Activated CD8-positive, alpha-beta T cell treated with anti-CD3 and anti-CD28 coated beads for 36 hours (primary cell): ENCODE data around the gene SH3GL3. TPM values are rescaled to one million over a fixed set of nuclear protein-coding genes. Genes with fewer than 3 reads are reported as not detected.

Source experiments
- ATAC-seq: fragments of 200-7000 bp; cut with Tn5 transposase; one replicate; pipeline ENCODE4 v1.10.0; 2021; ENCODE audit warnings: mild to moderate bottlenecking, moderate library complexity
- CTCF ChIA-PET: fragments of 350-600 bp; sonication (Branson Sonifier 250); formaldehyde crosslinking; loops from one replicate; lab custom pipeline; 2021; ENCODE audit warnings: antibody characterized with exemption; lab: Charles Lee
- POLR2A ChIA-PET: fragments of 350-600 bp; sonication (Branson Sonifier 250); formaldehyde crosslinking; loops from one replicate; lab custom pipeline; 2021; ENCODE audit warnings: antibody characterized with exemption; lab: Charles Lee
- DNase-seq: peaks from one replicate; pipeline ENCODE4 v3.0.0-alpha.2; 2020
- H3K27ac Mint-ChIP-seq: one replicate; pipeline ENCODE4 v1.8.0; 2021; ENCODE audit warnings: mild to moderate bottlenecking, mixed read lengths
- H3K27me3 Mint-ChIP-seq: one replicate; pipeline ENCODE4 v1.8.0; 2021; ENCODE audit warnings: mixed read lengths
- H3K36me3 Mint-ChIP-seq: one replicate; pipeline ENCODE4 v1.8.0; 2021; ENCODE audit warnings: low read depth, mixed read lengths
- H3K4me1 Mint-ChIP-seq: one replicate; pipeline ENCODE4 v1.8.0; 2021; ENCODE audit warnings: low read depth, mixed read lengths
- H3K4me3 Mint-ChIP-seq: one replicate; pipeline ENCODE4 v1.8.0; 2021; ENCODE audit warnings: mild to moderate bottlenecking, moderate library complexity, mixed read lengths
- H3K9me3 Mint-ChIP-seq: one replicate; pipeline ENCODE4 v1.8.0; 2021; ENCODE audit warnings: mixed read lengths
- CTCF ChIP-seq: fragments of 200-600 bp; IDR thresholded peaks from one replicate; pipeline ENCODE4 v1.8.0; 2022; ENCODE audit warnings: antibody characterized with exemption, mild to moderate bottlenecking
- intact Hi-C: fragments of 100-400 bp; cut with micrococcal nuclease; formaldehyde crosslinking; loops from one replicate; pipeline ENCODE4 v1.10.0; 2022
- total RNA-seq, 2 experiments: library from RNA; stranded (reverse); gene quantifications; one replicate each; pipeline ENCODE4 v1.2.3, GENCODE V29; 2021

Gene SH3GL3
- total RNA-seq, 2 experiments from 2014 or later, result not detected

DNA sequence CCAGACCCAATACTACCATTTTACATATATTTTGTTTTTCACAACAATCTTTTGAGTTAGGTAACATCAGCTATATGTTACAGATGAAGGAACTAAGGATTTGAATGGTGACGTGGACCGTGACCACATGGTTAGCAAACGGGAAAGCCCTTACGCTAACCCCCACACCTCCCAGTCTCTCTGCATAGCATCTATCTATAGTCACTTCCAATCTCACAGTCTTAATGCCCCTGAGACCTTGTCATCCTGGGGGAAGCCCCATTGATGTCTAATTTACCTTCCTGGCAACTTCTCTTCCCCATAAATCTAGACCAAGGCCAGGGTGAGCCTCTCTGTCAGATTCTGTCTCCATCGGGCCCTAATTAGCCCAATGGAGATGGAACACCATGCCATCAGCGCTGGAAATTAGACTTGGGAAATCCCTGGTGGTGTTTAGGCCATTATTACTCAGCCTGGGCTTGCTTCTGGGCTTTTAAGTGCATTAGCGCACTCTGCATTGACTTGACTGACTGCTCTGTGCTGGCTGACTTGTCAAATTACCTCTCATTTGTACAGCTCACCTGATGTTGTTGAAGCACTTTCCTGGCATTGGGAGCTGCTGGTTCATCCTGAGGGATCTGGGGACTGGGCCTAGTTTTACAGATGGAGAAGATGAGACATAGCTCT is 34.0 kb upstream of the SH3GL3 start:
- Mint-ChIP-seq H3K4me3 (no peak overlapping the region), H3K9me3 (no peaks in the 10 kb centered on the region), H3K27me3 (no peaks in the 10 kb centered on the region), H3K27ac (no peak overlapping the region), H3K36me3 (no peaks in the 10 kb centered on the region), H3K4me1 (no peaks in the 10 kb centered on the region)
- no peak for ATAC-seq
- ChIA-PET POLR2A (no interaction called here), CTCF (no interaction called here)
- no peak for DNase-seq
- no peak for TF ChIP-seq CTCF
- intact Hi-C loops, result no loop called here

- H3K9me3 Mint-ChIP-seq, result peaks cover 2% of the 10 kb centered on the region
- H3K27me3 Mint-ChIP-seq, result peaks cover 12% of the 10 kb centered on the region
- ChIA-PET POLR2A (no interaction called here), CTCF (no interaction called here)
- ATAC-seq (no peak), DNase-seq (no peak)
- TF ChIP-seq CTCF, result no peak
- no peak overlapping the region for H3K4me3 Mint-ChIP-seq
- no peak overlapping the region for H3K27ac Mint-ChIP-seq
- no peaks in the 10 kb centered on the region for H3K4me1 Mint-ChIP-seq
- peaks cover 2% of the 10 kb centered on the region for H3K36me3 Mint-ChIP-seq
- intact Hi-C loops, result no loop called here
These were observed 25.1 kb upstream of the SH3GL3 start for GRCh38 chr15:83422081-83422480.

DNA sequence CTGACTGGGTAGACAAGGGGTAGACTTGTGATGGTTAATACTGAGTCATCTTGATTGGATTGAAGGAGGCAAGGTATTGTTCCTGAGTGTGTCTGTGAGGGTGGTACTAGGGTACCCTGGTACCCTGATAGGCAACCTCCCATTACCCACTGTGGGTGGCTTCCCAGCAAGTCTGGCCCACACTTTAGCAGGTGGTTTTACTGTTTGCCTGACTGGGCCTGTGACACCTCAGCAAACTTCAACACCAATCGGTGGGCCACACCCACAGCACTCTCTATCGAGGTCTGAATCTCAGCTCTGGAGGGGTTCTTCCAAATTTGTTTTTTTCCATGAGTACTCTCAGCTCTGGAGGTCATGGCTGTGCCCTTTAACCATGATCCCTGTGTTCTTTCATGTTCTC is 24.6 kb upstream of the SH3GL3 start:
- intact Hi-C loops, result no loop called here
- Mint-ChIP-seq H3K27ac (no peak overlapping the region), H3K4me1 (no peaks in the 10 kb centered on the region), H3K9me3 (peaks cover 2% of the 10 kb centered on the region), H3K4me3 (no peak overlapping the region), H3K36me3 (peaks cover 2% of the 10 kb centered on the region), H3K27me3 (peaks cover 12% of the 10 kb centered on the region)
- no peak for DNase-seq
- no peak for ATAC-seq
- CTCF ChIA-PET, result no interaction called here
- no peak for TF ChIP-seq CTCF
- POLR2A ChIA-PET, result no interaction called here

- no peak for TF ChIP-seq CTCF
- Mint-ChIP-seq H3K4me3 (no peak overlapping the region), H3K36me3 (peaks cover 2% of the 10 kb centered on the region), H3K27me3 (peaks cover 13% of the 10 kb centered on the region), H3K9me3 (peaks cover 2% of the 10 kb centered on the region), H3K4me1 (no peaks in the 10 kb centered on the region), H3K27ac (no peak overlapping the region)
- ChIA-PET CTCF (no interaction called here), POLR2A (interaction anchor here (0.9 kb wide), 1 partner anchor 12 kb away, joined by 3 read pairs; no protein-coding TSS in a partner anchor)
- intact Hi-C loops, result no loop called here
- ATAC-seq, result no peak
- DNase-seq, result no peak
These were observed 23.0 kb upstream of the SH3GL3 start for GRCh38 chr15:83424101-83424500.

- ATAC-seq, result no peak
- Mint-ChIP-seq H3K36me3 (peaks cover 2% of the 10 kb centered on the region), H3K27ac (no peak overlapping the region), H3K4me3 (no peak overlapping the region), H3K4me1 (no peaks in the 10 kb centered on the region), H3K27me3 (peaks cover 9% of the 10 kb centered on the region), H3K9me3 (peaks cover 2% of the 10 kb centered on the region)
- no peak for DNase-seq
- intact Hi-C loops, result no loop called here
- ChIA-PET CTCF (interaction anchor here (3.4 kb wide), 1 partner anchor 8 kb away, joined by 12 read pairs; no protein-coding TSS in a partner anchor), POLR2A (no interaction called here)
- TF ChIP-seq CTCF, result no peak
These were observed 16.7 kb upstream of the SH3GL3 start for GRCh38 chr15:83430441-83430840.
